ENCODE data around the gene SLC25A38. TPM values are rescaled to one million over a fixed set of nuclear protein-coding genes. Genes with fewer than 3 reads are reported as not detected.

Gene SLC25A38
- total and polyA plus RNA-seq, 9 of the 15 experiments (the other 6 are each of a cell fraction or from before 2014, with no cell fraction given) = 13.5 to 51.1 (median 30.6) TPM

DNA sequence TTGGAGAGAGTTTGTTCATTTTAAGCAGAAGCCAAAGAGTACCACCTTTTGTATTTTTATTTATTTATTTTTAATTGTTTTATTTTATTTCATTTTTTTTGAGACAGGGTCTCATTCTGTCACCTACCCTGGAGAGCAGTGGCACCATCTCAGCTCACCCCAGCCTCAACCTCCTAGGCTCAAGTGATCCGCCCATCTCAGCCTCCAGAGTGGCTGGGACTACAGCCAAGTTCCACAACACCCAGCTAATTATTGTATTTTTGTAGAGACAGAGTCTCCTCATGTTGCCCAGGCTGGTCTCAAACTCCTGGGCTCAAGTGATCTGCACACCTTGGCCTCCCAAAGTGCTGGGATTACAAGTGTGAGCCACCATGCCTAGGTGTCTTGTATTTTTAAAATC, 44.1 kb upstream of the SLC25A38 start (continued):
- no peak for TF ChIP-seq STAT6 (CRISPR knock-in tag; IDR thresholded peaks at IDR 0.05)
- no peak for TF ChIP-seq ELF1 (tag; IDR thresholded peaks at IDR 0.05)
- no peak for TF ChIP-seq ZNF445 (CRISPR knock-in tag; IDR thresholded peaks at IDR 0.05; ENCODE audit: low read depth)
- no peak for TF ChIP-seq ETS2 (tag; IDR thresholded peaks at IDR 0.05; ENCODE audit: borderline replicate concordance, poor library complexity, severe bottlenecking)
- TF ChIP-seq ZNF24 (IDR thresholded peaks at IDR 0.05) = no peak
- no peak for TF ChIP-seq MTA2 (IDR thresholded peaks at IDR 0.05; ENCODE audit: low read depth)
- TF ChIP-seq MED1 (CRISPR knock-in tag; IDR thresholded peaks at IDR 0.05; ENCODE audit: borderline replicate concordance) = no peak
- no peak for TF ChIP-seq TFAP4 (CRISPR knock-in tag; IDR thresholded peaks at IDR 0.05; ENCODE audit: borderline replicate concordance)
- TF ChIP-seq ZFPM2 (CRISPR knock-in tag; IDR thresholded peaks at IDR 0.05) = no peak
- no peak for TF ChIP-seq ESRRB (CRISPR knock-in tag; IDR thresholded peaks at IDR 0.05; ENCODE audit: borderline replicate concordance)
- TF ChIP-seq, protein P1, sequence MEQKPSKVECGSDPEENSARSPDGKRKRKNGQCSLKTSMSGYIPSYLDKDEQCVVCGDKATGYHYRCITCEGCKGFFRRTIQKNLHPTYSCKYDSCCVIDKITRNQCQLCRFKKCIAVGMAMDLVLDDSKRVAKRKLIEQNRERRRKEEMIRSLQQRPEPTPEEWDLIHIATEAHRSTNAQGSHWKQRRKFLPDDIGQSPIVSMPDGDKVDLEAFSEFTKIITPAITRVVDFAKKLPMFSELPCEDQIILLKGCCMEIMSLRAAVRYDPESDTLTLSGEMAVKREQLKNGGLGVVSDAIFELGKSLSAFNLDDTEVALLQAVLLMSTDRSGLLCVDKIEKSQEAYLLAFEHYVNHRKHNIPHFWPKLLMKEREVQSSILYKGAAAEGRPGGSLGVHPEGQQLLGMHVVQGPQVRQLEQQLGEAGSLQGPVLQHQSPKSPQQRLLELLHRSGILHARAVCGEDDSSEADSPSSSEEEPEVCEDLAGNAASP (IDR thresholded peaks at IDR 0.05) = no peak

Measured in K562 (cell line).